Chondrocyte (in vitro differentiated cells): Measurements from ENCODE around the gene PLEKHM2. TPM values are rescaled to one million over a fixed set of nuclear protein-coding genes. Genes with fewer than 3 reads are reported as not detected.

Experiments
- DNase-seq: peaks from one replicate; pipeline ENCODE4 v3.0.0; 2021; ENCODE audit warnings: mixed read lengths, low spot score
- H3K27ac Mint-ChIP-seq: one replicate; pipeline ENCODE4 v1.8.0; 2021; ENCODE audit warnings: mild to moderate bottlenecking, moderate library complexity, mixed read lengths; ENCODE audit not compliant: unreplicated experiment
- H3K27me3 Mint-ChIP-seq: 2 replicates; pipeline ENCODE4 v1.8.0; 2021; ENCODE audit warnings: low read depth, mixed read lengths
- H3K36me3 Mint-ChIP-seq: 2 replicates; pipeline ENCODE4 v1.8.0; 2021; ENCODE audit warnings: low read depth, mixed read lengths
- H3K4me1 Mint-ChIP-seq: 2 replicates; pipeline ENCODE4 v1.8.0; 2021; ENCODE audit warnings: low read depth, mild to moderate bottlenecking, mixed read lengths
- H3K4me3 Mint-ChIP-seq: one replicate; pipeline ENCODE4 v1.8.0; 2021; ENCODE audit warnings: mild to moderate bottlenecking, moderate library complexity, mixed read lengths; ENCODE audit not compliant: unreplicated experiment
- H3K9me3 Mint-ChIP-seq: 2 replicates; pipeline ENCODE4 v1.8.0; 2021; ENCODE audit warnings: low read depth, mixed read lengths
- CTCF ChIP-seq: fragments of 200-600 bp; sonication (generic); IDR thresholded peaks from 2 replicates; pipeline ENCODE4 v1.5.0; 2021; ENCODE audit warnings: antibody characterized with exemption, mild to moderate bottlenecking, moderate library complexity
- total RNA-seq: library from RNA; stranded (reverse); gene quantifications from 3 replicates; pipeline ENCODE4 v1.2.1, GENCODE V29; 2021

Gene PLEKHM2
- total RNA-seq, 1 donor from 2014 or later, result 68.3 TPM

- TF ChIP-seq CTCF, result no peak
- no peak overlapping the region for H3K27ac Mint-ChIP-seq
- H3K4me1 Mint-ChIP-seq, result no peaks in the 10 kb centered on the region
- no peaks in the 10 kb centered on the region for H3K27me3 Mint-ChIP-seq
- H3K9me3 Mint-ChIP-seq, result no peaks in the 10 kb centered on the region
- no peak overlapping the region for H3K4me3 Mint-ChIP-seq
- no peak for DNase-seq
- H3K36me3 Mint-ChIP-seq, result peaks cover 32% of the 10 kb centered on the region
Observed at GRCh38 chr1:15657021-15657420, 27.1 kb upstream of the PLEKHM2 start.

GRCh38 chr1:15660151-15660550 is 24.0 kb upstream of the PLEKHM2 start:
- no peaks in the 10 kb centered on the region for H3K9me3 Mint-ChIP-seq
- no peaks in the 10 kb centered on the region for H3K27me3 Mint-ChIP-seq
- no peak for TF ChIP-seq CTCF
- no peak for DNase-seq
- no peaks in the 10 kb centered on the region for H3K4me1 Mint-ChIP-seq
- H3K27ac Mint-ChIP-seq, result no peak overlapping the region
- peaks cover 37% of the 10 kb centered on the region for H3K36me3 Mint-ChIP-seq
- no peak overlapping the region for H3K4me3 Mint-ChIP-seq

GRCh38 chr1:15662477-15662876 is 21.6 kb upstream of the PLEKHM2 start:
- no peaks in the 10 kb centered on the region for H3K27me3 Mint-ChIP-seq
- no peaks in the 10 kb centered on the region for H3K9me3 Mint-ChIP-seq
- no peak overlapping the region for H3K4me3 Mint-ChIP-seq
- no peak for TF ChIP-seq CTCF
- DNase-seq, result no peak
- no peaks in the 10 kb centered on the region for H3K4me1 Mint-ChIP-seq
- no peak overlapping the region for H3K27ac Mint-ChIP-seq
- peaks cover 35% of the 10 kb centered on the region for H3K36me3 Mint-ChIP-seq

- Mint-ChIP-seq H3K36me3 (peaks cover 35% of the 10 kb centered on the region), H3K4me3 (no peak overlapping the region), H3K27me3 (no peaks in the 10 kb centered on the region), H3K9me3 (no peaks in the 10 kb centered on the region), H3K27ac (no peak overlapping the region), H3K4me1 (no peaks in the 10 kb centered on the region)
- no peak for TF ChIP-seq CTCF
- no peak for DNase-seq
Observed at GRCh38 chr1:15663925-15664324, 20.2 kb upstream of the PLEKHM2 start.

- no peak for TF ChIP-seq CTCF
- H3K4me3 Mint-ChIP-seq, result no peak overlapping the region
- no peaks in the 10 kb centered on the region for H3K4me1 Mint-ChIP-seq
- no peak for DNase-seq
- H3K27me3 Mint-ChIP-seq, result no peaks in the 10 kb centered on the region
- H3K27ac Mint-ChIP-seq, result no peak overlapping the region
- peaks cover 8% of the 10 kb centered on the region for H3K36me3 Mint-ChIP-seq
- H3K9me3 Mint-ChIP-seq, result no peaks in the 10 kb centered on the region
Observed at GRCh38 chr1:15667362-15667761, 16.8 kb upstream of the PLEKHM2 start.
